ENCODE measurements around the gene UCHL1.
"Not testable (repeated sequence)": the region's sequence is repeated elsewhere in the genome, so short reads cannot be mapped to it uniquely, and the experiment has no call there.

UCHL1 gene

DNA sequence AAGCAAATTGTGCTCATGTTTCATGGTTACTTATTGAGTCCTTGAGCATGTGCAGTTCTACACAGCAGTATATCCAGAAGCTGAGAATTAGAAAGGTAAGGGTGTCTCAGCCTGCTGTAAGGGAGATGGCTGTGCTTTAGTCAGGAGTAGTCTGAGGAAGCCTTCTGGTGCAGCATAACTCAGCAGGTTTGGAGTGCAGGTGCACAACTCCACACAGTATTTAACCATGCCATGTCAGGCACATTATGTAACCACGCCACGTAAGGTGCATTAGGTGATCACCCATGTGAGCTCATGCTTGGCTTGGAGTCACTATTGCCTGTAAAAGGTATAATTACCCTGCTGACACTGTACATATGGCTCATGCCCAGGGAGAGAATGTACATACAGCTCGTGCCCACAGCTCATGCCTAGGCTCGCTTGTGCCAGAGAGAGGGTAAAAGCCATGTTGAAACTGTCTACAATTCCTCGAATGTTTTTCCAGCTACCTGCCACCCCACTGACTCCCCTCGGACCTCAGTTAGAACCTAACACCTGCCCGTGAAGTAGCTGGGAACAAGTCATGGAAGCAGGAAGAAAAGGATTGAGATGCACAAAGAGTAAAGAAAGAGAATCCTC, 37.8 kb downstream of the UCHL1 start:
- DNase-seq: no peak

DNA sequence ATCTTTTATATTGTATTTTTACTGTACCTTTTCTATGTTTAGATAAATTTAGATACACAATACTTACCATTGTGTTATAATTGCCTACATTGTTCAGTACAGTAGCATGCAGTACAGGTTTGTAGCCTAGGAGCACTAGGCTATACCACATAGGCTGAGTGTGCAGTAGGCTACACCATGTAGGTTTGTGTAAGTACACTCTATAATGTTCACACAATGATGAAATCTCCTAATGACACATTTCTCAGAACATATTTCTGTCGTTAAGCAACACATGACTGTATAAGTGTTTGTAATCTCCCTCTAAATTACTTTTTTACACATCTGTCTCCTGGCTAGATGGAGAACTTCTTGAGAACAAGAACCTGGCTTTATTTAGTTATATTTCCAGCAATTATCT, 40.3 kb downstream of the UCHL1 start:
- no peak for DNase-seq

DNA sequence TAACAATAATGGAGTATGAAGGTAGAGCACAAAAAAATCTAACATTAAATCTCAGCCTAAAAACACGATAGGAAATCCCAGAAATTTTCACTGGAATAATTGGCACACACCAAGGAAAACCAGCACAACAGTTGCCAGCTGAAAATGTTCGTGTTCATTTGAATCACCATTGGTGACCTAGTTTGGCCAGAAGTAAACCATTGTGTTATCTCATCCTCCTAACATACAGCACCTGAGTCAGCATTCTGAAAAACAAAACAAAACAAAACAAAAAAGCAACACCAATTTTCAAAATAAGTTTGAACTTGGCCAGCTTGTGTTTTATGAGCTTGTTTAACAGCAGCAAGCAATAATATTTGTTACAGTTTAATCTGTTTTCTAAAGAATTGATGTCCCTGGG, 41.1 kb downstream of the UCHL1 start:
- DNase-seq: no peak

DNA sequence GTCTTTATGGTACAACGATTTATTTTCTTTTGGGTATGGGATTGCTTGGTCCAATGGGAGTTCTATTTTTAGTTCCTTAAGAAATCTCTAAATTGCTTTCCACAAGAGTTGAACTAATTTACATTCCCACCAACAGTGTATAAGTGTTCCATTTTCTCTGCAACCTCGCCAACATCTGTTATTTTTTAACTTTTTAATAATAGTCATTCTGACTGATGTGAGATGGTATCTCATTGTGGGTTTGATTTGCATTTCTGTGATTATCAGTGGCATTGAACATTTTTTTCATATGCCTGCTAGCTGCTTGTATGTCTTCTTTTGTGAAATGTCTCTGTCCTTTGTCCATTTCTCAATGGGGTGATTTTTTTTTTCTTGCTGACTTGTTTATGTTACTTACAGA, 42.8 kb downstream of the UCHL1 start:
- DNase-seq: no peak

DNA sequence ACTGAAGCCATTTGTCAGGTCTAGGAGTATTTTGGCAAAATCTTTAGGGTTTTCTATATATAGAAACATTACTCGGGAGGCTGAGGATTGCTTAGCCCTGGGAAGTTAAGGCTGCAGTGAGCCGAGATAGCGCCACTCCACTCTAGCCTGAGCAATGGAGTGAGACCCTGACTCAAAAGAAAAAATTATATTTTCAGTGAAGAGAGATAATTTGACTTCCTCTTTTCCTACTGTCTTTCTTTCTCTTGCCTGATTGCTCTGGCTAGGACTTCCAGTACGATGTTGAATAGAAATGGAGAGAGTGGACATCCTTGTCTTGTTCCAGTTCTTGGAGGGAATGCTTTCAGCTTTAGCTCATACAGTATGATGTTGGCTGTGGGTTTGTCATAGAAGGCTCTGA, 44.4 kb downstream of the UCHL1 start:
- DNase-seq: no peak

DNA sequence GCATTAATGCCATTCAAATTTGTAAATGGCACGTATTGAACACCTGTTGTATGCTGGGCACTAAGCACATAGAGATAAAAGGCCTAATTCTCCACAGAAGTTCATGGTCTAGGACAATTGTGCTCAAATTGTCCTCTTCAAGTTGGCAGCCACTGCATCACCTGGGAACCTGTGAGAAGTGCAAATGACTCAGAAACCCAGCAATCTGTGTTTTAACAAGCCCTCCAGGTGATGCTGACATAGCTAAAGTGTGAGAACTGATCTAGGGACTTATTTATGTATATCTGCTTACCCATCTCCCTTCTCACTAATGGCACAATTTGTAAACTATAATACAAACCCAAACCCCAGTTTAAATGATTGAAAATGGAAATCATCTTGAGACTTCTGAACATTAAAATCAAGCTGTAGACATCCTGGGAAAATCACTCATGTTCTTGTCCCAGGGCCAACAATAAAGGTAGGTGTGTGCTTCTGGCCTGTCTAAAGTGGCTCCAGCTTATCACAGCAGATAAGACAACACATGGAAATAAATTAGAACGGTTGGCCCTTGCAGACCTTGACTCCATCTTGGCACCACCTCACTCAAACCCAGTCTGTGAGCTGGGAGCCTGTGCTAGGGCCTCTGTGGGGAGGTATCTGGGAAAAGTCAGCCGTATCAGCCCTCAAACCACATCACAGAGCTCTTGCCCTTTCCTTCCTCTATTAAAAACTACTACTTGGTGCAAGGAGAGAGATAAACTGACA, 46.8 kb downstream of the UCHL1 start:
- no peak for DNase-seq

DNA sequence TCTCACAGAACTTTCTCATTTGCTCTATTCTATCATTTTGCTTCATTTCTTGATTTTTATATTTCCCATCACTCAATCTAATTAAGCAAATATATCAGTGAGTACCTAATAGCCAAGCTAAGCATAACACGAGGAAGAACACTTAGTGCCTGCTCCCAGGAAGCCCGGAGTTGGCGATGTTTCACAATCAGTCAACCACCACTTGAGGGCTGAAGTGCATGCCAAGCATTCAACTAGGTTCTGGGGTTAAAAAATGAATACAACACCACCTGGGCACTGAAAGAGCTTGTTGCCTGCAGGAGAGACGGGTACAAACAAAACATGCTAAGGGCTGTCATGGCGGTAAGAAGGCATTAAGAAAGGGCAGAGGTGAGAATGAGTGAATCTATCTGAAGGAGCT, 47.5 kb downstream of the UCHL1 start:
- no peak for DNase-seq

DNA sequence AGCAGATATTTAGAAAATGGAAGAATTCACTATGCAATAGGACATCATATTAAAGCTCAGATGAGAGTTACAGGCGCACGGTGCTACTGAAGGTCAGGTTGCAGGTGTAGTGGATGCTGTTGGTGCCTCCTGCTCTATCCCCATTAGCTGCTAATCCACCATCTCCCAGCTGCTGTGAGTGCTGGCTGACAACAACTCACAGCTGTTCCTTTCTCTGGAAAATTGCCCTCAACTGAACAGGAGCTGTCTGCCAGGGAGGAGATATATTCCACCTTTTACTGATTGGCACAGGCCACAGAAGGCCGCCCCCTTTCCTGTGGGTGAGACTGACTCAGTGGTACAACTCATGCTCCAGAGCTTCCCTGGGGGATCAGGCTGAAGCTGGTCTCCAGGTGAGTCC, 48.7 kb downstream of the UCHL1 start:
- no peak for DNase-seq

DNA sequence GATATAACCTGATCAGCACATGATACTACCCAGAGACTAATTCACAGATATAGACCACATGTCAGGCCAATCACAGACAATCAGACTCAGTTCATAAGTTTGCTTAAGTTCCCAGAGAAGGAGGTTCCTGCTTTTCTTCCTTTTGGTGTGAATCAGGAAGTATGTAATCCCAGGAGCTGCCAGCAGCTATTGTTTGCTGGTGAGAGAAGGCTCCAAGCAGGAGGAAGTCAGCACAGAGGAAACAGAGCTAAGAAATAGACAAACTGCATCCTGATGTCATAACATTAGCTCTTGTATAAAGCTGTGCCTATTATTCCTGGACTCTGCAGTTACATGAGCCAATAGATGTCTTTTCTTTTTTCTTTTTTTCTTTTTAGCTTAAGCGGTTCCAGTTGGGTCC, 50.9 kb downstream of the UCHL1 start:
- no peak for DNase-seq

DNA sequence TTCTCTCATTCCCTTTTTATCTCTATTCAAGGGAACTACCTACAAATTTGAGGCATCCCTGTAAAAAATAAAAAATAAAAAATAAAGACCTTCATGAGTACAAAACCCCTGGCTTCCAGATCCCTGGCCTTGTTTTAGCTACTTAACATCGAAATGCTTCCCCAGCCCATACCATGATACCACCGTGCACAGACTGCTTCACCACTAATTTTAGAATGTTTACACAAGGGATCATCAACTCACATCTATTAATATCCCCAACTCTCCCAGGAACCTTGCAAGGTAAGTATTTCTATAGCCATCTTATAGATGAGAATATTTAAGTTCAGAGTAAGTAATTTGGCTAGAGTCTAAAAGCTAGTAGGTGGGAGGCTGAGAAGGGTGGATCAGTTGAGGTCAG, 51.7 kb downstream of the UCHL1 start:
- no peak for DNase-seq

DNA sequence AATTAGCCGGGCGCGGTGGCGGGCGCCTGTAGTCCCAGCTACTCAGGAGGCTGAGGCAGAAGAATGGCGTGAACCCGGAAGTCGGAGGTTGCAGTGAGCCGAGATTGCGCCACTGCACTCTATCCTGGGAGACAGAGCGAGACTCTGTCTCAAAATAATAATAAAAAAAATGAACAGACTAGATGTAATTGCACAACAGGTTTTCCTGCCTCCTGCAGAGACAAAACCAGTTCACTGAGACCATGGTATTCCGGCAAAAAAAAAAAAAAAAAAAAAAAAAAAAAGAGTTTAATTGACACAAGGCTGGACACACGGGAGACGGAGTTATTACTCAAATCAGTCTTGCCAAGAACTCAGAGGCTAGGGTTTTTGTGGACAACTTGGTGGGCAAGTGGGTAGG, 58.7 kb downstream of the UCHL1 start:
- not testable (repeated sequence) for DNase-seq

DNA sequence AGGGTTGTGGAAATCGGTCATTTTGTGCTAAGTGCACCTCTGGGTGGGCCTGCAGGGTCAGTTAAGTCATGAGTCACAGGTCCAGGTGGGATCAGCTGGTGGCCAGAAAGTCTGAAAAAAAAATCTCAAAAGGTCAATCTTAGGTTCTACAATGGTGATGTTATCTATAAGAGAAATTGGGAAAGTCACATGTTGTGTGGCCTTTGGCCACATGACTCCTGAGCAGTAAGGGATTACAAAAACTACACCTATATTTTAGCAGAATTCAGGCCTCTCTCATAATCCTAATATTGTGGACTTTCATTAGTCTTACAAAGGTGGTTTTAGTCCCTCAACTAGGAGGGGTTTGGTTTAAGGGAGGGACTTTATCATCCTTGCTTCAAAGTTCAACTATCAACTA, 59.1 kb downstream of the UCHL1 start:
- no peak for DNase-seq

All from fibroblast of skin of back (primary cell).